GM18519 (cell line): ENCODE measurements around the gene RAB34.
A peak's percentile ranks its signal among the peaks of the same experiment; 100 is the strongest.
"Not testable (repeated sequence)": the region's sequence is repeated elsewhere in the genome, so short reads cannot be mapped to it uniquely, and the experiment has no call there.

Experiments
- ATAC-seq: cut with Tn5 transposase; IDR thresholded peaks from one replicate; pipeline ENCODE4 v1.9.1; 2021; ENCODE audit warnings: mild to moderate bottlenecking, moderate library complexity; ENCODE audit not compliant: unreplicated experiment, low FRiP score

RAB34 gene

GRCh38 chr17:28746611-28747050 is 29.0 kb upstream of the RAB34 start:
- ATAC-seq, result no peak

- ATAC-seq, result no peak
These were observed 28.2 kb upstream of the RAB34 start for GRCh38 chr17:28745786-28746411.

DNA sequence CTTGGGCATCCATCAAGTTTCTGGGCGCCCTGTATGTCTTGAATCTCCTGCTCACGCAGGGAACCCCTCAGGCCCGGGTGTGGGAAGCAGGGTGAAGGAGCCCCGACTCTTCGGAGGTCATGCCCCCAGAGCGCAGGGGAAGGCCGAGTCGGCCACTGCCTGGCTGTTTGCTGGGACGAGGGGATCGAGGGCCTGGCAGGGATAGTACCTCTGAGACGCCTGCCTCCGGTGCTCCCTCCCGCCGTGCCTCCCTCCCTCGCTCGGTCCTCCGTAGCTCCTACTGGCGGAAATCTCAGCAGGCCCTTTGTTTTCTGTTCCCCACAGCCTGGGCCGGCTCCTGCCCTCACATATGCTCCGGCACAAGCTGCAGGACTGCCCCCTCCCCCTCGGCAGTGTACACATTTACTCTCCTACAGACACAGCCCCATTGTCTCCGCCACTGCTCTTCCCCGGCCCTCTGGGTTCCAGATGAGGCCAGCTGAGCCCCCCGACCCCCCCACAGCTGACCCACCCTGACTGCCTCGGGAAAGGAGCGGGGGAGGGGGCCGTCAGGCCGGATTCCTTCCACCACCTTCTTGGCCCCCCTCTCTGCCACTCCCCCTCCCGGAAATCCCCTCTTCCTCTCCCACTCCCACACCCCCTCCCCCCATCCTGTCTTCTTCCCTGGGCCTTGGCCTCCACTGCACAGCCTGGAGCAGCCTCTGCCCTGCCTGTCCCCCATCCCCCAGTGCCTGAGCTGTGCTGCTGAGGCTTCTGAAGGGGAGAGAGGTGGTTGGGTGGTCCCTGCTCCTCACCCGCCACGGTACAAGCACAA is 27.5 kb upstream of the RAB34 start:
- no peak for ATAC-seq

GRCh38 chr17:28744104-28744971 is 26.7 kb upstream of the RAB34 start:
- ATAC-seq, result no peak

- ATAC-seq, result peak; percentile 37
These were observed 25.8 kb upstream of the RAB34 start, which contains the start of gene TRAF4 for GRCh38 chr17:28743243-28744103. Gene TRAF4, plus strand, starts transcription at chr17:28744011. Its CDS starts 102 bp downstream, at chr17:28744113.

GRCh38 chr17:28741358-28742349 is 24.0 kb upstream of the RAB34 start:
- no peak for ATAC-seq

DNA sequence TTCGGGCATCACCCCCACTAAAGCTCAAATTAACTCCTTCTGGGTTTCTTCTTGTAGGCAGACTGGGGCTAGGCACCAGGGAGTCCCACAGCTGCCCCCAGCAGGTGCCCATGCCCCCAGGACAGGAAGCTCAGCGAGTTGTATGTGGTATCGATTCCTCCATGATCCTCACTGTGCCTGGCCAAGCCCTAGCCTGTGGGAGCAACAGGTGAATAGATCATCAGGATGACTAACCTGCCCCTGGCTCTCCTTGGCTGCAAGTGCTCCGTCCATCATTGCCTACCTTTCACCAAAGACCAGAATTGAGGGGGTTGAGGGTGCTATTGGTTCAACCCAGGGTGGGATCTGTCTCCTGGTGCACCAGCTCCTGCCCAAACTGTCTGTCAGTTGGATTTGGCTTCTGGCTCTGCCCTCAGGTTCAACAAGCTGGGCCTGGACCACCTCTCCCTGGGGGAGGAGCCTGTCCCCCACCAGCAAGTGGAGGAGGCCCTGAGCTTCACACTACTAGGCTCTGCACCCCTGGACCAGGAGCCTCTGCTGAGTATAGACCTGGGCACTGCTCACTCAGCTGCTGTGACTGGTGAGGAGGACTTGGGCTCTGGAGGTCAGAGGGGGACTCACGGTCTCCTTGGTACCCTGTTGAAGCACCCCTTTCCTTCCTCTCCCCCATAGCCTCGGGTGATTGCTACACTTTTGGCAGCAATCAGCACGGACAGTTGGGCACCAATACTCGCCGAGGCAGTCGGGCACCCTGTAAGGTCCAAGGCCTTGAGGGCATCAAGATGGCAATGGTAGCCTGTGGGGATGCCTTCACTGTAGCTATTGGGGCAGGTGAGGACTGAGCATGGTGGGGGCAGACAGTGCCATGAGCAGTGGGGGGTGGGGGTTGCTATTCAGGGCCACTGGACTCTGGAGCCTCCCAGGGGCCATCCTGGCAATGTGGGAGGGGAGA is 23.0 kb upstream of the RAB34 start:
- no peak for ATAC-seq

DNA sequence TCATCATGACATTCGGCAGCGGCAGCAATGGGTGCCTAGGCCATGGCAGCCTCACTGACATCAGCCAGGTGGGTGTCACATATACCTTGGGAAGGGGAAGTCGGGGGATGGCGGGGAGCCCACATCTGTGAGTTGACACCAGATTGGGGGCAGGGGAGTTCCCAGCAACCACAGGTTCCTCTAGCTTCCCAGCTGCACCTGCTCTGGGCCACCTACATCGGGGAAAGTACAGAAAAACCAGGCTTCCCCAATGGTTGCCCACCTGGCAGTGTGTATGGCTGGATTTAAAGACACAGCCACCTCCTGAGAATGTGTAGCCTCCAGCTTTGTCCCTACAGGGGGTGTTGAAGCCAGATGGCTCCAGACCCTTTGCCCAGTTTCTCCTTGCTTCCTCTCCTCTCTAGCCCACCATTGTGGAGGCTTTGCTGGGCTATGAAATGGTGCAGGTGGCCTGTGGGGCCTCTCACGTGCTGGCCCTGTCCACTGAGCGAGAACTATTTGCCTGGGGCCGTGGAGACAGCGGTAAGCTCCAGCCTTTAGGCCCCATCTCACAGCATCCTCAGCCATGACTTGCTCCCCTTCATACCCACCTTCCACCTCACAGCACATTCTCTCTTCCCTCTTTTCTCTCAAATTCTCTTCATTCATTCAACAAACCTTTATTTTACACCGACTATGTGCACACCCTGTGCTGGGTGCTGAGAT is 21.2 kb upstream of the RAB34 start:
- ATAC-seq, result no peak

DNA sequence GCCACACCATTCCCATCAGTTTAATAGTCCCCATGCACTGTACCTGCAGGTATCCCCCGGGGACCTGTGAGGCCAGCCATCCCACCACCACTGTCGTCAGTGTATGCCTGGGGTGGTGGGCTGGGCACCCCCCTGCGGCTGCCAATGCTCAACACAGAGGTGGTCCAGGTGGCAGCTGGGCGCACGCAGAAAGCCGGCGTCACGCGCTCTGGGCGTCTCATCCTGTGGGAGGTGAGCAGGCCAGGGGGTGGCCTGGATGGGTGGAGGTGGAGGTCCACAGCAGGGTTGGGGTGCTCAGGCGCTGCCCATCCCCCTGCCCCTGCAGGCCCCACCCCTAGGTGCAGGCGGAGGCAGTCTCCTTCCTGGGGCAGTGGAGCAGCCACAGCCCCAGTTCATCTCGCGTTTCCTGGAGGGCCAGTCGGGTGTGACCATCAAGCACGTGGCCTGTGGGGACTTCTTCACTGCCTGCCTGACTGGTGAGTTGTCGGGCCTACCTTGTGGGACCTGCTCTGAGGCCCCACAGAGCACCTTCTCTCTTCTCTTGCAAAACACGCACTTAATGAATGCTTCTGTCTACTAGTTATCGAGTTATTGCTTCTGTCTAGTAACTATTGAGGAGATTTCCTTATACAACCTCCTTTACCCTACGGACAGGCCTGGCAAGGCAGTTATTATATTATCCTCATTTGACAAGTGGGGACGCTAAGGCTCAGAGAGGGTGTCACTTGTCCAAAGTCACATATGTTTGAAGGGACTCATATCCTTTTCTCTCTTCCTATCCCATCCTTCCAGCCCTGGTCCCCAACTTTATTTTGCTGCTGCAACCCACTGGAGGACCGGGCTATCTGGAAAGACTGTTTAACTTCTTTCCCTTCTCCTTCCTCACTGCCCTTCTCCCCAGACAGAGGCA is 20.4 kb upstream of the RAB34 start:
- ATAC-seq, result no peak

DNA sequence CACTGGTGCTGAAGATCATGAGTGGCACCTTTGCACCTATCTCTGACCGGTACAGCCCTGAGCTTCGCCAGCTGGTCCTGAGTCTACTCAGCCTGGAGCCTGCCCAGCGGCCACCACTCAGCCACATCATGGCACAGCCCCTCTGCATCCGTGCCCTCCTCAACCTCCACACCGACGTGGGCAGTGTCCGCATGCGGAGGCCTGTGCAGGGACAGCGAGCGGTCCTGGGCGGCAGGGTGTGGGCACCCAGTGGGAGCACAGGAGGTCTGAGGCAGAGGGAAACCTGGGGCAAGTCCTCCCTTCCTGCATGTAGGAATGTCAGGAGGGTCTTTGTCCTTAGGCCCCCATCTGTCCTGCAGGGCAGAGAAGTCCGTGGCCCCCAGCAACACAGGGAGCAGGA is 19.6 kb upstream of the RAB34 start:
- ATAC-seq, result no peak

GRCh38 chr17:28735913-28736769 is 18.5 kb upstream of the RAB34 start:
- not testable (repeated sequence) for ATAC-seq

DNA sequence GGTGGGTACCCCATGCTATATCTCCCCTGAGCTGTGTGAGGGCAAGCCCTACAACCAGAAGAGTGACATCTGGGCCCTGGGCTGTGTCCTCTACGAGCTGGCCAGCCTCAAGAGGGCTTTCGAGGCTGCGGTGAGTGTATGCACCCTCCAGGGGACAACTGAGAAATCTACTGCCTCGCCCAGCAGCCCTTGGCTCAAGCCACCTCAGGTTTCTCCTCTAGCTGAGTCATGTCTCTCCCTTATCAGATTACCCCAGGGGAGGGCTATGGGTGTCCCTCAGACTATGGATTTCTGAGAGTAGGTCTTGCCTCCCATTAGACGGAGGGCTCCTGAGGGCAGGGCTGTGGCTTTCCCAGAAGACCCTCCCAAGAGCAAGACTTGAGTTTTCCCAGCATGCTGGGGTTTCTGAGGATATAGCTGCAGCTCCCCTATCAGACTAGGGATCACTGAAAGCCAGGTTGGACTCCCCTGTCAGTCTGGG is 17.6 kb upstream of the RAB34 start:
- ATAC-seq, result no peak

DNA sequence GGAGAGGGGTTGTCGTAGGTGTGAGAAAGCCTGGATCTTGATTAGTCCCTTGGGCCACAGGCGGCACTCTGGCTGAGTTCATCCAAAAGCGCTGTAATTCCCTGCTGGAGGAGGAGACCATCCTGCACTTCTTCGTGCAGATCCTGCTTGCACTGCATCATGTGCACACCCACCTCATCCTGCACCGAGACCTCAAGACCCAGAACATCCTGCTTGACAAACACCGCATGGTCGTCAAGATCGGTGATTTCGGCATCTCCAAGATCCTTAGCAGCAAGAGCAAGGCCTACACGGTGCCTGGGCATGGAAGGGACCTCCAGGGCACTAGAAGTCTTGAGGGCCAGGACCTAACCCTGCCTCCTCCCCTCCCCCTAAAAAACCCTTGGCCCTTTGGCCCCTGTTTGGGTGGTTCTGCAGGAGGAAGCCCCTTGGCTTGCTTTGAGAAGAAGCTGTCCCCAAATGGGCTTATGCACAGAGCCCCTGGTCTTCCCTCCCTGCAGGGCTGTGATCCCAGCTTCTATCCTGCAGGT is 17.1 kb upstream of the RAB34 start:
- ATAC-seq, result no peak

DNA sequence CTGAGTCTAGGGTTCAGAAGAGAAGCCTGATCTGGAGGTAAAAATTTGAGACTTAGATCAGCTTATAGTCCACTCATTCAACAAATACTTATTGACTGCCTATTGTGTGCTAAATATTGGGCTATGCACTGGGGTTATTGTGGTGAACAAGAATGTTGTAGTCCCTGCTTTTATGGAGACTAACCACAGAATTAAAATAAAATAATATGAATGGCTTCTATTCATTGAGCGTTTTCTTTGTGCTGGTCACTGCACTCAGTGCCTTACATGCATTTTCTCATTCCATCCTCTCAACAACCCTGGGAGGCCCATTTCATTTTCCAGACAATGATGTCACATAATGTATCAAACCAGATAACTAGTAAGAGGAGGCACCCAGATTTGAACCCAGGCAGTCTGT is 15.7 kb upstream of the RAB34 start:
- no peak for ATAC-seq

DNA sequence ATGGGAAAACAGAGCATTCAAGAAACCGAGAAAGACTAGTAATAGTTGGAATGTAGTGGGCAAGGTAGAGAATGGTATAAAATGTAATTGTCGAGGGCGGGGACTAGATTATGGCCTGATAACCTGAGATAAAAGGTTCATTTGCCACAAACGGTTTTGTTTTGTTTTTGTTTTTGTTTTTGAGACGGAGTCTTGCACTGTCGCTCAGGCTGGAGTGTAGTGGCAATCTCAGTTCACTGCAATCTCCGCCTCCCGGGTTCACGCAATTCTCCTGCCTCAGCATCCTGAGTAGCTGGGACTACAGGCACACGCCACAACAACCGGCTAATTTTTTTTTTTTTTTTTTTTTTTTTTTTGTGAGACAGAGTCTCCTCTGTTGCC is 12.3 kb upstream of the RAB34 start:
- ATAC-seq, result no peak
